HL-60 (cell line): Measurements from ENCODE around the gene HOXB13.

Experiments
- DNase-seq, 2 experiments: peaks; one replicate each; pipeline ENCODE4 v3.0.0-alpha.2; 2010 to 2020; ENCODE audit warnings: low read depth in 1 of 2, low spot score in 1 of 2
- H3K27ac ChIP-seq: fragments of 250-450 bp; sonication (Bioruptor Pico); replicated peaks from 2 replicates; pipeline ENCODE4 v1.5.1; 2020; ENCODE audit warnings: mild to moderate bottlenecking, moderate library complexity
- H3K27me3 ChIP-seq: fragments of 250-450 bp; sonication (Bioruptor Pico); 2 replicates; pipeline ENCODE4 v1.5.1; 2021; ENCODE audit warnings: mild to moderate bottlenecking, moderate library complexity; ENCODE audit not compliant: insufficient read depth, poor library complexity, severe bottlenecking
- H3K4me3 ChIP-seq: replicated peaks from 2 replicates; pipeline ENCODE4 v1.5.1; 2011; ENCODE audit warnings: mild to moderate bottlenecking, control low read depth, low read length; ENCODE audit not compliant: insufficient read depth
- CTCF ChIP-seq: IDR thresholded peaks from one replicate; pipeline ENCODE4 v1.5.1; 2011; ENCODE audit warnings: low read length, control low read depth, inconsistent platforms; ENCODE audit not compliant: insufficient read depth
- GABPA ChIP-seq: IDR thresholded peaks from 2 replicates; pipeline ENCODE4 v1.6.1; 2012; ENCODE audit warnings: low read depth
- POLR2AphosphoS5 ChIP-seq: IDR thresholded peaks from 2 replicates; pipeline ENCODE4 v1.6.1; 2012; ENCODE audit warnings: low read depth
- REST ChIP-seq: IDR thresholded peaks from 2 replicates; pipeline ENCODE4 v1.6.1; 2012; ENCODE audit warnings: low read depth; ENCODE audit not compliant: insufficient replicate concordance
- SPI1 ChIP-seq: IDR thresholded peaks from 2 replicates; pipeline ENCODE4 v1.6.1; 2012; ENCODE audit warnings: low read depth, mild to moderate bottlenecking, borderline replicate concordance

Gene HOXB13

GRCh38 chr17:48770954-48771353 lies 42.4 kb upstream of the HOXB13 start:
- Histone ChIP-seq H3K4me3 (no peak overlapping the region), H3K27ac (no peak overlapping the region), H3K27me3 (peaks cover 5% of the 10 kb centered on the region)
- TF ChIP-seq CTCF (no peak), POLR2AphosphoS5 (no peak), SPI1 (no peak), REST (no peak), GABPA (no peak)
- DNase-seq: no peak

- peaks cover 10% of the 10 kb centered on the region for H3K27me3 ChIP-seq
- no peak overlapping the region for H3K27ac ChIP-seq
- TF ChIP-seq POLR2AphosphoS5 (no peak), CTCF (no peak), SPI1 (peak; percentile 36; the same call in 1 of the 2 replicates)
- peak in 1 of 2 experiments; percentile 13 for DNase-seq
- no peak overlapping the region for H3K4me3 ChIP-seq
Measured at GRCh38 chr17:48769009-48769675, 40.6 kb upstream of the HOXB13 start.

- no peak for DNase-seq
- Histone ChIP-seq H3K27me3 (peaks cover 10% of the 10 kb centered on the region), H3K4me3 (no peak overlapping the region), H3K27ac (no peak overlapping the region)
- TF ChIP-seq CTCF (no peak), GABPA (no peak), REST (no peak), SPI1 (no peak), POLR2AphosphoS5 (no peak)
Measured at GRCh38 chr17:48767263-48767774, 38.8 kb upstream of the HOXB13 start.
